H9 (cell line): ENCODE data around the gene TEC. TPM values are rescaled to one million over a fixed set of nuclear protein-coding genes. Genes with fewer than 3 reads are reported as not detected.

Experiments
- DNase-seq: peaks from one replicate; pipeline ENCODE4 v3.0.0-alpha.2; 2017
- H2AFZ ChIP-seq: one replicate; pipeline ENCODE4 v1.6.1; 2013; ENCODE audit warnings: mild to moderate bottlenecking, low read length, control low read depth, moderate library complexity
- H2AK5ac ChIP-seq: 2 replicates; pipeline ENCODE4 v1.6.1; 2013; ENCODE audit warnings: low read length, control low read depth, mixed read lengths; ENCODE audit not compliant: insufficient read length
- H2BK120ac ChIP-seq: one replicate; pipeline ENCODE4 v1.6.1; 2013; ENCODE audit warnings: low read depth, mild to moderate bottlenecking, low read length, control low read depth, inconsistent platforms; ENCODE audit not compliant: poor library complexity, severe bottlenecking
- H2BK12ac ChIP-seq: 2 replicates; pipeline ENCODE4 v1.6.1; 2013; ENCODE audit warnings: low read length, control low read depth, mixed read lengths, low read depth; ENCODE audit not compliant: insufficient read length
- H2BK15ac ChIP-seq: 2 replicates; pipeline ENCODE4 v1.6.1; 2013; ENCODE audit warnings: low read depth, low read length, control low read depth
- H2BK20ac ChIP-seq: one replicate; pipeline ENCODE4 v1.6.1; 2013; ENCODE audit warnings: low read depth, mild to moderate bottlenecking, low read length, control low read depth, inconsistent platforms; ENCODE audit not compliant: poor library complexity, severe bottlenecking
- H2BK5ac ChIP-seq: 2 replicates; pipeline ENCODE4 v1.6.1; 2013; ENCODE audit warnings: low read length, control low read depth, mixed read lengths; ENCODE audit not compliant: insufficient read length
- H3K14ac ChIP-seq: 2 replicates; pipeline ENCODE4 v1.6.1; 2013; ENCODE audit warnings: low read length, control low read depth; ENCODE audit not compliant: insufficient read depth
- H3K18ac ChIP-seq: 2 replicates; pipeline ENCODE4 v1.6.1; 2013; ENCODE audit warnings: low read depth, mild to moderate bottlenecking, mixed read lengths, low read length, control low read depth; ENCODE audit not compliant: insufficient read length
- H3K23ac ChIP-seq: 2 replicates; pipeline ENCODE4 v1.6.1; 2013; ENCODE audit warnings: low read length, control low read depth, mixed read lengths, low read depth; ENCODE audit not compliant: insufficient read length
- H3K23me2 ChIP-seq: 2 replicates; pipeline ENCODE4 v1.6.1; 2013; ENCODE audit warnings: low read depth, mild to moderate bottlenecking, mixed read lengths, low read length, control low read depth; ENCODE audit not compliant: insufficient read length, poor library complexity, severe bottlenecking
- H3K27ac ChIP-seq: 2 replicates; pipeline ENCODE4 v1.5.1; 2013; ENCODE audit warnings: low read length, control low read depth, mixed read lengths, low read depth; ENCODE audit not compliant: insufficient read length
- H3K27me3 ChIP-seq: 2 replicates; pipeline ENCODE4 v1.6.1; 2013; ENCODE audit warnings: low read length, control low read depth, inconsistent platforms; ENCODE audit not compliant: insufficient read depth
- H3K4ac ChIP-seq: 2 replicates; pipeline ENCODE4 v1.6.1; 2013; ENCODE audit warnings: low read depth, mild to moderate bottlenecking, control low read depth, inconsistent platforms, low read length, moderate library complexity
- H3K4me1 ChIP-seq: 2 replicates; pipeline ENCODE4 v1.6.1; 2013; ENCODE audit warnings: low read length, control low read depth, inconsistent platforms; ENCODE audit not compliant: insufficient read depth
- H3K4me2 ChIP-seq: 2 replicates; pipeline ENCODE4 v1.6.1; 2013; ENCODE audit warnings: low read length, control low read depth, mixed read lengths; ENCODE audit not compliant: insufficient read length, insufficient read depth
- H3K56ac ChIP-seq: 2 replicates; pipeline ENCODE4 v1.6.1; 2013; ENCODE audit warnings: low read depth, mild to moderate bottlenecking, mixed read lengths, low read length, control low read depth; ENCODE audit not compliant: insufficient read length
- H3K79me1 ChIP-seq: 2 replicates; pipeline ENCODE4 v1.6.1; 2013; ENCODE audit warnings: low read depth, mild to moderate bottlenecking, moderate library complexity, low read length, control low read depth, inconsistent platforms; ENCODE audit not compliant: insufficient read depth, poor library complexity, severe bottlenecking
- H3K79me2 ChIP-seq: 2 replicates; pipeline ENCODE4 v1.6.1; 2013; ENCODE audit warnings: low read length, control low read depth, inconsistent platforms; ENCODE audit not compliant: insufficient read depth
- H3K9ac ChIP-seq: 2 replicates; pipeline ENCODE4 v1.6.1; 2013; ENCODE audit warnings: low read length, control low read depth, mixed read lengths; ENCODE audit not compliant: insufficient read length; ENCODE audit errors: extremely low read depth
- H3K9me3 ChIP-seq: one replicate; pipeline ENCODE4 v1.6.1; 2013; ENCODE audit warnings: low read depth, low read length, inconsistent platforms; ENCODE audit not compliant: control insufficient read depth
- H3T11ph ChIP-seq: one replicate; pipeline ENCODE4 v1.6.1; 2013; ENCODE audit warnings: mild to moderate bottlenecking, low read length, control low read depth, inconsistent platforms
- H4K20me1 ChIP-seq: one replicate; pipeline ENCODE4 v1.6.1; 2013; ENCODE audit not compliant: control insufficient read depth, insufficient read length, insufficient read depth
- H4K5ac ChIP-seq: 2 replicates; pipeline ENCODE4 v1.6.1; 2013; ENCODE audit warnings: low read depth, mild to moderate bottlenecking, mixed read lengths, low read length, control low read depth; ENCODE audit not compliant: insufficient read length
- H4K8ac ChIP-seq: replicated peaks from 2 replicates; pipeline ENCODE4 v1.6.1; 2013; ENCODE audit warnings: low read length, control low read depth, mixed read lengths, low read depth; ENCODE audit not compliant: insufficient read length
- H4K91ac ChIP-seq: 2 replicates; pipeline ENCODE4 v1.6.1; 2013; ENCODE audit warnings: low read depth, mild to moderate bottlenecking, moderate library complexity, mixed read lengths, low read length, control low read depth; ENCODE audit not compliant: insufficient read length
- H3K27ac Mint-ChIP-seq, 3 experiments: 2 replicates in 2 of 3; 3 replicates in 1 of 3; pipeline ENCODE4 v1.8.0; 2020 to 2021; ENCODE audit warnings: mixed read lengths in 3 of 3, mild to moderate bottlenecking in 1 of 3, moderate library complexity in 1 of 3
- H3K27me3 Mint-ChIP-seq: 2 replicates; pipeline ENCODE4 v1.8.0; 2021; ENCODE audit warnings: low read depth, mild to moderate bottlenecking, moderate library complexity, mixed read lengths
- H3K36me3 Mint-ChIP-seq, 3 experiments: 2 replicates in 2 of 3; 3 replicates in 1 of 3; pipeline ENCODE4 v1.8.0; 2020 to 2021; ENCODE audit warnings: low read depth in 3 of 3, mixed read lengths in 3 of 3; ENCODE audit not compliant: insufficient read depth in 1 of 3
- H3K4me1 Mint-ChIP-seq, 2 experiments: 2 replicates each; pipeline ENCODE4 v1.8.0; 2020; ENCODE audit warnings: mixed read lengths in 2 of 2
- H3K4me3 Mint-ChIP-seq, 2 experiments: 2 replicates in 1 of 2; 3 replicates in 1 of 2; pipeline ENCODE4 v1.8.0; 2020 to 2021; ENCODE audit warnings: mild to moderate bottlenecking in 2 of 2, mixed read lengths in 2 of 2, moderate library complexity in 1 of 2
- H3K9me3 Mint-ChIP-seq, 2 experiments: 2 replicates in 1 of 2; 3 replicates in 1 of 2; pipeline ENCODE4 v1.8.0; 2020; ENCODE audit warnings: mild to moderate bottlenecking in 2 of 2, mixed read lengths in 2 of 2, moderate library complexity in 1 of 2
- CTCF ChIP-seq: fragments of 200-600 bp; sonication (generic); conservative IDR thresholded peaks from 3 replicates; pipeline ENCODE4 v1.8.0; 2021; ENCODE audit warnings: antibody characterized with exemption, mild to moderate bottlenecking
- WGBS: extraction: QIAGEN DNeasy Blood & Tissue Kit; methylation state at CpG from one replicate; pipeline ENCODE4 v1.1.7; 2013; ENCODE audit warnings: missing lambda C conversion rate, low lambda C conversion rate, mixed read lengths; ENCODE audit not compliant: insufficient read length; ENCODE audit errors: extremely low coverage; 5-methylcytosine and 5-hydroxymethylcytosine counted together
- total RNA-seq: library from RNA; stranded (reverse); gene quantifications from 2 replicates; pipeline ENCODE4 v1.2.1, GENCODE V29; 2021

The TEC gene
- total RNA-seq, 1 experiment from 2014 or later = 1.8 TPM

DNA sequence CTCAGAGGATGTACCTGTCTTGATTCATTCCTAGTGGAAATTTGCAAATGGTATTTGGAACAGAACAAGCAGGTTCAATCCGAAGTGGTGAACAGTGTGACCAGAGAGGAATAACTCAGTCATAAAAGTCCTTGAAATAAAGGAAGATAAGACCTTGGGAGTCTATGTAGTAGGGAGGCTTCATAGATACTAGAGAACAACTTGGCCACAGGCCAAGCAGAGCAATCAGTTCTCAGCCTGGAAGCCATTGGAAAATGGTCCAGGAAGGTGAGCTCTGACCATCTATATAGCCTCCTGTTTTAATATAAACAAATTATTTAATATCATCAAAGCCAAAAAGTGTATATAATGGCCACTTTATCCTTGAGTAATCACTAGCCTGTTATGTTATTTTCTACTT is 146.9 kb downstream of the TEC start:
- H3T11ph ChIP-seq = no peak overlapping the region
- no peaks in the 10 kb centered on the region for H4K20me1 ChIP-seq
- H2BK5ac ChIP-seq = no peak overlapping the region
- no peak overlapping the region for H3K27ac Mint-ChIP-seq
- H3K27me3 ChIP-seq = no peaks in the 10 kb centered on the region
- no peak overlapping the region for H3K14ac ChIP-seq
- no peak overlapping the region for H3K56ac ChIP-seq
- H2BK15ac ChIP-seq = no peak overlapping the region
- no peak overlapping the region for H3K4ac ChIP-seq
- H3K18ac ChIP-seq = no peak overlapping the region
- no peaks in the 10 kb centered on the region for H3K79me2 ChIP-seq
- no peak overlapping the region for H2BK120ac ChIP-seq
- no peak overlapping the region for H3K4me3 Mint-ChIP-seq
- no peak overlapping the region for H2BK20ac ChIP-seq
- H3K9ac ChIP-seq = no peak overlapping the region
- no peak for DNase-seq
- no peak overlapping the region for H2AK5ac ChIP-seq
- H3K27me3 Mint-ChIP-seq = no peaks in the 10 kb centered on the region; the same call in 1 of the 2 replicates
- H2AFZ ChIP-seq = no peak overlapping the region
- TF ChIP-seq CTCF = no peak
- peaks cover 34 to 40% of the 10 kb centered on the region in 2 experiments for H3K4me1 Mint-ChIP-seq
- WGBS = no CpG with 5 or more reads among the region's 1 CpG
- peaks cover 3% of the 10 kb centered on the region; the same call in 1 of the 2 replicates for H3K4me1 ChIP-seq
- H4K91ac ChIP-seq = no peak overlapping the region
- no peak overlapping the region for H3K27ac ChIP-seq
- H3K36me3 Mint-ChIP-seq = no peaks in the 10 kb centered on the region
- H4K5ac ChIP-seq = no peak overlapping the region
- no peak overlapping the region for H3K23ac ChIP-seq
- H4K8ac ChIP-seq = no peak overlapping the region
- no peak overlapping the region for H2BK12ac ChIP-seq
- H3K9me3 Mint-ChIP-seq = no peaks in the 10 kb centered on the region
- H3K4me2 ChIP-seq = no peak overlapping the region
- no peaks in the 10 kb centered on the region for H3K79me1 ChIP-seq
- H3K9me3 ChIP-seq = no peaks in the 10 kb centered on the region
- no peaks in the 10 kb centered on the region for H3K23me2 ChIP-seq
